Dermis microvascular lymphatic vessel endothelial cell (primary cell): ENCODE data around the gene PIP4K2C. TPM values are rescaled to one million over a fixed set of nuclear protein-coding genes. Genes with fewer than 3 reads are reported as not detected.
"Not testable (repeated sequence)": the region's sequence is repeated elsewhere in the genome, so short reads cannot be mapped to it uniquely, and the experiment has no call there.

ENCODE experiments used
- DNase-seq, 2 donors: peaks; one replicate each; pipeline versions ENCODE4 v3.0.0 to v3.0.0-alpha.2; 2010; ENCODE audit warnings: low read depth in 2 of 2
- total RNA-seq: library from RNA; depleted of rRNA; stranded (reverse); fragments of >200 nt; gene quantifications from 2 replicates; pipeline ENCODE4 v1.2.1, GENCODE V29; 2014

Gene PIP4K2C
- total RNA-seq, 1 donor from 2014 or later: 10.9 TPM

- DNase-seq: no peak
Observed at GRCh38 chr12:57584690-57585089, 6.3 kb upstream of the PIP4K2C start.

GRCh38 chr12:57585156-57585555 is 5.8 kb upstream of the PIP4K2C start:
- DNase-seq: no peak

- no peak for DNase-seq
Observed at GRCh38 chr12:57586128-57586527, 4.9 kb upstream of the PIP4K2C start.

GRCh38 chr12:57586832-57587429 is 4.1 kb upstream of the PIP4K2C start:
- DNase-seq: no peak

GRCh38 chr12:57588951-57589610 is 1.9 kb upstream of the PIP4K2C start:
- DNase-seq: not testable (repeated sequence)

GRCh38 chr12:57590479-57590863 is 521 bp upstream of the PIP4K2C start:
- no peak for DNase-seq

GRCh38 chr12:57591782-57592325 is 862 bp downstream of the PIP4K2C start:
- DNase-seq: no peak

GRCh38 chr12:57592551-57593165 is 1.7 kb downstream of the PIP4K2C start:
- no peak for DNase-seq

GRCh38 chr12:57593187-57593586 is 2.2 kb downstream of the PIP4K2C start:
- DNase-seq: no peak

GRCh38 chr12:57600395-57600794 is 9.4 kb downstream of the PIP4K2C start:
- no peak for DNase-seq

- DNase-seq: no peak
Observed at GRCh38 chr12:57602544-57602943, 11.6 kb downstream of the PIP4K2C start.

- no peak for DNase-seq
Observed at GRCh38 chr12:57603324-57603723, 12.3 kb downstream of the PIP4K2C start.

- DNase-seq: no peak
Observed at GRCh38 chr12:57603815-57604453, 12.9 kb downstream of the PIP4K2C start.

- DNase-seq: no peak
Observed at GRCh38 chr12:57604454-57604991, 13.5 kb downstream of the PIP4K2C start, which contains the start of gene DTX3. DTX3 (plus strand) TSS chr12:57604824; CDS start chr12:57606518, 1,694 bp downstream.

GRCh38 chr12:57604992-57605810 is 14.2 kb downstream of the PIP4K2C start:
- DNase-seq: no peak

GRCh38 chr12:57605811-57606311 is 14.9 kb downstream of the PIP4K2C start:
- DNase-seq: no peak

GRCh38 chr12:57606399-57606798 is 15.4 kb downstream of the PIP4K2C start:
- no peak for DNase-seq

- no peak for DNase-seq
Observed at GRCh38 chr12:57606821-57607220, 15.8 kb downstream of the PIP4K2C start.

- no peak for DNase-seq
Observed at GRCh38 chr12:57607958-57608663, 17.1 kb downstream of the PIP4K2C start.
